PC-9 (cell line): ENCODE measurements around the gene MYO18A. TPM values are rescaled to one million over a fixed set of nuclear protein-coding genes. Genes with fewer than 3 reads are reported as not detected.
"Not testable (repeated sequence)": the region's sequence is repeated elsewhere in the genome, so short reads cannot be mapped to it uniquely, and the experiment has no call there.

Experiments
- BruUV-seq: library from RNA; stranded (reverse); fragments of 400-500 nt; replicated peaks from 2 replicates; lab custom pipeline; 2021; lab: Mats Ljungman, UMichigan
- CTCF ChIA-PET: fragments of 300-600 bp; sonication (Branson Sonifier 250); formaldehyde crosslinking; loops from one replicate; lab custom pipeline; 2022; ENCODE audit warnings: antibody characterized with exemption; lab: Charles Lee
- POLR2A ChIA-PET: fragments of 300-600 bp; sonication (Branson Sonifier 250); formaldehyde crosslinking; loops from one replicate; lab custom pipeline; 2022; ENCODE audit warnings: antibody characterized with exemption; ENCODE audit not compliant: unreplicated experiment; lab: Charles Lee
- DNase-seq, 2 experiments: peaks; one replicate each; pipeline versions ENCODE4 v3.0.0 to v3.0.0-alpha.2; 2015 to 2022; ENCODE audit warnings: mixed read lengths in 1 of 2
- H2AFZ ChIP-seq: fragments of 200-600 bp; sonication (generic); 2 replicates; pipeline ENCODE4 v1.8.1; 2017; ENCODE audit warnings: antibody characterized with exemption
- H3F3A ChIP-seq: fragments of 200-600 bp; sonication (generic); 2 replicates; pipeline ENCODE4 v1.8.1; 2017; ENCODE audit warnings: antibody characterized with exemption, mild to moderate bottlenecking, low read depth; ENCODE audit not compliant: insufficient read depth
- H3K27ac ChIP-seq: fragments of 200-600 bp; sonication (generic); 2 replicates; pipeline ENCODE4 v1.6.1; 2016; ENCODE audit warnings: mixed run types
- H3K27me3 ChIP-seq: fragments of 200-600 bp; sonication (generic); 2 replicates; pipeline ENCODE4 v1.6.1; 2016; ENCODE audit warnings: low read depth, mixed run types; ENCODE audit not compliant: insufficient read depth
- H3K36me3 ChIP-seq: fragments of 200-600 bp; sonication (generic); 2 replicates; pipeline ENCODE4 v1.6.1; 2016; ENCODE audit warnings: low read depth, mixed run types
- H3K4me1 ChIP-seq: fragments of 200-600 bp; sonication (generic); replicated peaks from 2 replicates; pipeline ENCODE4 v1.6.1; 2016; ENCODE audit warnings: mixed run types; ENCODE audit not compliant: insufficient read depth
- H3K4me2 ChIP-seq: fragments of 200-600 bp; sonication (generic); 2 replicates; pipeline ENCODE4 v1.6.1; 2017; ENCODE audit warnings: mixed run types
- H3K4me3 ChIP-seq: fragments of 200-600 bp; sonication (generic); 2 replicates; pipeline ENCODE4 v1.6.1; 2016; ENCODE audit warnings: mixed run types
- H3K79me2 ChIP-seq: fragments of 200-600 bp; sonication (generic); 2 replicates; pipeline ENCODE4 v1.6.1; 2017; ENCODE audit warnings: low read depth, mixed run types
- H3K9me2 ChIP-seq: fragments of 200-600 bp; sonication (generic); 2 replicates; pipeline ENCODE4 v1.8.1; 2017; ENCODE audit warnings: mild to moderate bottlenecking; ENCODE audit not compliant: insufficient read depth
- H3K9me3 ChIP-seq: fragments of 200-600 bp; sonication (generic); 2 replicates; pipeline ENCODE4 v1.8.1; 2016; ENCODE audit warnings: low read depth; ENCODE audit not compliant: insufficient read depth
- H4K20me1 ChIP-seq: fragments of 200-600 bp; sonication (generic); 2 replicates; pipeline ENCODE4 v1.8.1; 2017; ENCODE audit not compliant: insufficient read depth
- CTCF ChIP-seq: fragments of 200-600 bp; sonication (generic); conservative IDR thresholded peaks from 2 replicates; pipeline ENCODE4 v1.6.1; 2017; ENCODE audit warnings: mixed run types, antibody characterized with exemption, mild to moderate bottlenecking, moderate library complexity
- EZH2 ChIP-seq: fragments of 200-600 bp; sonication (generic); IDR thresholded peaks from 2 replicates; pipeline ENCODE4 v1.8.0; 2017; ENCODE audit warnings: antibody characterized with exemption, low read depth
- intact Hi-C: fragments of 100-400 bp; cut with micrococcal nuclease; formaldehyde crosslinking; loops from one replicate; pipeline ENCODE4 v1.10.0; 2022; ENCODE audit not compliant: unreplicated experiment
- total RNA-seq: library from RNA; stranded (reverse); gene quantifications from 2 replicates; pipeline ENCODE4 v1.2.3, GENCODE V29; 2021

Gene MYO18A
- total RNA-seq, 1 experiment from 2014 or later = 150 TPM

GRCh38 chr17:29089601-29090044 is 90.6 kb downstream of the MYO18A start:
- H2AFZ ChIP-seq = no peak overlapping the region
- H4K20me1 ChIP-seq = no peaks in the 10 kb centered on the region; the same call in 1 of the 2 replicates
- H3K4me3 ChIP-seq = no peak overlapping the region
- no peaks in the 10 kb centered on the region for H3K9me2 ChIP-seq
- H3K79me2 ChIP-seq = no peaks in the 10 kb centered on the region
- no peak overlapping the region for H3K27ac ChIP-seq
- H3K4me1 ChIP-seq = no peaks in the 10 kb centered on the region
- no peak overlapping the region for H3K4me2 ChIP-seq
- H3K36me3 ChIP-seq = no peaks in the 10 kb centered on the region
- no peaks in the 10 kb centered on the region for H3K9me3 ChIP-seq
- CTCF ChIA-PET = no interaction called here
- no peaks in the 10 kb centered on the region for H3F3A ChIP-seq
- POLR2A ChIA-PET = interaction anchor here (0.6 kb wide), 1 partner anchor 52 kb away, joined by 4 read pairs; no protein-coding TSS in a partner anchor
- intact Hi-C loops = no loop called here
- no TSS peak for BruUV-seq
- DNase-seq = no peak
- TF ChIP-seq EZH2 (no peak), CTCF (no peak)
- no peaks in the 10 kb centered on the region for H3K27me3 ChIP-seq

DNA sequence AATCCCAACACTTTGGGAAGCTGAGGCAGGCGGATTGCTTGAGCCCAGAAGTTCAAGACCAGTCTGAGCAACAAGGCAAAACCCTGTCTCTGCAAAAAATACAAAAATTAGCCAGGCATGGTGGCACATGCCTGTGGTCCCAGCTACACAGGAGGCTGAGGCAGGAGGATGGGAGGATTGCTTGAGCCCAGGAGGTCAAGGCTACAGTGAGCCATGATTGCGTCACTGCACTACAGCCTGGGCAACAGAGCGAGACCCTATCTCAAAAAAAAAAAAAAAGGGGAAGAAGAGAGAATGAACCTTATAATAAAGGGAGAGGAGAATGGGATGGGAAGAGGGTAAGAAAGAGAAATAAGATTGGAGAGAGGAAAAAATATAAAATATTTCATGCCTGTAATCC is 91.4 kb downstream of the MYO18A start:
- intact Hi-C loops, H2AFZ ChIP-seq, H3K4me3 ChIP-seq, H3K4me1 ChIP-seq, H3K79me2 ChIP-seq, POLR2A ChIA-PET, DNase-seq, H3K27me3 ChIP-seq, H4K20me1 ChIP-seq, CTCF ChIA-PET, H3K36me3 ChIP-seq, H3F3A ChIP-seq, H3K9me3 ChIP-seq, H3K9me2 ChIP-seq, H3K27ac ChIP-seq, BruUV-seq, H3K4me2 ChIP-seq: not testable (repeated sequence)

DNA sequence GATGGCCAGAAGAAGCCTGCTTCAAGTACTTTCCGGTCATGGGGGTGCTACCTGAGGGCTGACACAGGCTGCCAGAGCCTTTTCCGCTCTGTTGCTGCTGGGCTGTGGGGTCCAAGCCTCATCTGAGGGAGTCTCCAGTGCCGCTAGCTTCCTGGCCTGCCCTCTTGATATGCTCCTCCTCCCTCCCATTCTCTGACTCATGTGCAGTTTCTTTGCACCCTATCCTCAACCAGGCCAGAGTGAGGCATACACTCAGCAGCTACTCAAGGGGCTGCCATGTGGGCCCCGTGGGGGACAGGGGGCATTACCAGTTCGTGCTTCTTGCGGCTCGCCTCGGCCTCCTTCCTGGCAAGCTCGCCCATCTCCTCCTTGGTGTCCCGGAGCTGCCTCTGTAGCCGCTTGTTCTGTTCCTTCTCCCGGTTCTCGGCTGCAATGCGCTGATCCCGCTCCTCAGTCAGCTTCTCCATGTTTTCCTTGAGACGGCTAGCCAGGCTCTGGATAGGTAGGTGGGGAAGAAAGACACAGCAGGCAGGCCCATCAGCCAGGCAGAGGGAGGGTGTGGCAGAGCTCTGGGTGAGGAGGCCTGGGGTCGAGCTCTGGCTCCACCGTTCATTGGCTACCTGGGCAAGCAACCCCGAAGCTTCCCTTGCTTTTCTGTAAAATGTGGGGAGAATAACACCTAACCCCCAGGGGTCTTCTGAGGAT is 93.4 kb downstream of the MYO18A start:
- no peaks in the 10 kb centered on the region for H3K27me3 ChIP-seq
- POLR2A ChIA-PET = no interaction called here
- CTCF ChIA-PET = no interaction called here

More for the DNA sequence above, 93.4 kb downstream of the MYO18A start:
- Histone ChIP-seq H3K4me3 (no peak overlapping the region), H3K4me1 (no peaks in the 10 kb centered on the region), H4K20me1 (no peaks in the 10 kb centered on the region; the same call in 1 of the 2 replicates), H3K9me3 (no peaks in the 10 kb centered on the region), H3K79me2 (no peaks in the 10 kb centered on the region), H2AFZ (no peak overlapping the region), H3K9me2 (no peaks in the 10 kb centered on the region), H3F3A (no peaks in the 10 kb centered on the region), H3K36me3 (0 out of 2 replicates have a peak, but pooled peaks cover 5% of the 10 kb centered on the region), H3K4me2 (no peak overlapping the region), H3K27ac (no peak overlapping the region)
- BruUV-seq = no TSS peak
- DNase-seq = no peak
- TF ChIP-seq EZH2 (no peak), CTCF (no peak)
- intact Hi-C loops = no loop called here
